HG03354 (cell line): ENCODE results near the gene SLC39A11.
"Not testable (repeated sequence)": the region's sequence is repeated elsewhere in the genome, so short reads cannot be mapped to it uniquely, and the experiment has no call there.

Source experiments
- ATAC-seq: cut with Tn5 transposase; IDR thresholded peaks from one replicate; pipeline ENCODE4 v1.9.1; 2021; ENCODE audit warnings: mild to moderate bottlenecking; ENCODE audit not compliant: unreplicated experiment, poor library complexity, severe bottlenecking

The SLC39A11 gene

GRCh38 chr17:73083432-73083831 lies 9.1 kb downstream of the SLC39A11 start:
- no peak for ATAC-seq

DNA sequence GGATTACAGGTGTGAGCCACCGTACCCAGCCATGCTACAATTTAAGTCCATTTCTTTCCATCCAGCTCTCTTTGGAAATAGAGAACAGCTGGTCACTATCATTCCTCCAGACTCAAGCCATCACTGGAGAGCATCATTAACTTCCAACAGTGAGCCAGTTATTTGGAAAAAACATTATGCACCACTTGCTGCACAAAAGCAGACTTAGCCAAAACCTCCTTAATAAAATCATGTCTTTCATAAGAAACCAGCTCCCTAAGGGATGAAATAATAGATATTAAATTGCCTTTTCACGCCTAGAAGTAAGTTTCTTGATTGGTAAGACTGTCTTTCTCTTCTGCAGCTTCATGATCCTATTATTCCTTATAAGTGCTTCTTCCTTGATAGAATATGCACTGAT lies 17.9 kb downstream of the SLC39A11 start:
- no peak for ATAC-seq

- no peak for ATAC-seq
Observed at GRCh38 chr17:73072219-73072962, 20.1 kb downstream of the SLC39A11 start.

DNA sequence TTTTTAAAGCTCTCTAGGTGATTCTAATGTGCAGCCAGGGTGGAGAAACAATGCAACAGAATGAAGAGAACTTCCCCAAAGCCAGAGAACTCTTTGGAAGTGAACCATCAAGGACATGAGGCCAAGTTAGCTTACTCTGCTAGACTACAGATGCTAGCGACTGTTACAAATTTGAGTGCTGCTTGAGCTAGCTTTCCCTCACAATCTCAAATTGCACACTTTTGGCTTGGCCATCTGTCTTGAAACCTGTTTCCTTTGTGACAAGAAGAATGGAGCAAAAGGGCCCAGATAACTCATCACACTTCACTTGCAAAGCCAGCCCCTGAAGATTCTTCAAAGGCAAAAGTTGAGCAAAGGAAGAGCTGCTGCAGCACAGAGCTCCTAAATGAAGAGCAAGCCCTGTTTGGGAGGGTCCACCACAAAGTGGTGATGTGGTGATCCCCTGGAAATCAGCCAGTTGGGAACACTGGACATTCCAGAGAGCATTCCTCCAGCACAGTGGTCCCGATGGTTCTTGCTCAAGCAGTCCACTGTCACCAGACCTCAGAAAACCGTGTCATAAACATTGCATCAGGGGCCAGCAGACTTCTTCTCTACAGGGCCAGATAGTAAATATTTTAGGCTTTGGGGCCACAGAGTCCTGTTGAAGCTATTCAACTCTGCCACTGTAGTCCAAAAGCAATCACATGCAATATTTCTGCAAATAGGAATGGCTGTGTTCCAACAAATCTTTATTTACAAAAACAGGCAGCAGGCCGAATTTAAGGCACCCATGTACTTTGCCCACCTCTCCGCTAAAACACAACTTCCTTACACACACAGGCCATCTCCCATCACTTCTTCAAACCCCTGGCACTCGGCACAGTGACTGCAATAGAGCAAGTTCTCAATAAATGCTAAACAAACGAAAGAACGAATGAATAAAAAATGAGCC lies 21.2 kb downstream of the SLC39A11 start:
- no peak for ATAC-seq

DNA sequence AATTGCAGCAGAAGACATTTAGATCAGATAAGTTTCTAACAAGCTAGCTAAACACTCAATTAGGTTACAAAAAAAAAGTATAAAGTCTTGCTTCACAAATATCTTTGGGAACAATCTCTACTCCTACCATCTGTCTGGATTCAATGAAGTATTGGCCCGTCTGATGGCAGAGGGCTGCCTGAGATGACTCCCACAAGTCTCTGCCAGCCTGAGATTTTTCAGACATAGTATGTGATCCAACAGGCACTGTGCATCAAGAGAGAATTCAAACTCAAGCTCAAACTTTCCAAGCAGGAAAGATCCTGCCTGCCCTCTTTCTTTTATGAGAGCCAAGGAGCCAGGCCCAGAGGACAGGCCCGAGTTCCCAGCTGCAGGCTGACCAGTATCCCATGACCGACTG lies 22.6 kb downstream of the SLC39A11 start:
- no peak for ATAC-seq

DNA sequence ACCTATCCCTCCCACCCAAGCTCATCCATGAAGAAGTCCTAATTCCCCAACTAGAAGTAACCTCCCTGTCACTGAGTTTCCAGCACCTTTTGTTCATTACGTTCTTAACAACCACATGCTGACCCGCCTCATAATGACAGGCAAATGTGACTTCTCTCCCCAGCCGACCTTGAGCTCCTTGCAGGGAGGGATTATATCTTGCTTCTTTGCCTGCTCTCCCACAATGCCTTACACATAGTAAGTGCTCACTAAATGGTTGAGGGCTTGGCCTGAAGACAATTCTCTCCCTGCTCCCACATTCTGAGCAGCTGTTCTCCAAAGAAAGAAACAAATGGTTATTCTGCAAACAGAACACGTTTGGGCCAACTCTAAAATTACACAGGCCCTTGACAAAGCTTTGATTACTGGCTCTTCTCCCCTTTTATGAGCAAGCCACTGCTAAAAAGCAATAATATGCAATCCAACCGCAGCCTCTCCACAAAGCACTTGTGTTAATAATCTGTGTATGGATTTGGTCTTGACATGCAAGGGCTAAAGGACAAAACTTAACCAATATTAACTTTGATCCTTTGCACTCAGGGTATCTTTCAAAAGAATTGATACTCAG lies 23.2 kb downstream of the SLC39A11 start:
- ATAC-seq, result no peak

GRCh38 chr17:73068322-73069153 lies 23.9 kb downstream of the SLC39A11 start:
- ATAC-seq, result no peak

DNA sequence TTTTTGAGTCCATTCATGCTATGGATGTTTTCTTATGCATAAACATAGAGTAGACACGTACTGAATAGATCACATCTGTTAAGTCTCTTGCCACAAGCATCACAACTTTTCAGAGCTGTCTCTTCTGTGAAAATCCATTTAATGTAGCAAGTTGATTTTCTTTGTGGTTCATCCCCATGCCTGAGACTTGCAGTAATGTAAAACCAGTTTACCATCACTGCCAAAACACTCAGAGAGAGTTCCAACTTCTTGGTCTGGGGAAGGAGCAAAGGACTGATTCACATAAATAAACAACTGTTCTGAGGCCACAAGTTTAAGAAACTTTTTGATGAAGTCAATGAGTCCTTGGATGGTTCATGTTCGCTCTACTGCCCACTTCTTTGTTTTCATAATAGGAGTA lies 24.8 kb downstream of the SLC39A11 start:
- not testable (repeated sequence) for ATAC-seq

DNA sequence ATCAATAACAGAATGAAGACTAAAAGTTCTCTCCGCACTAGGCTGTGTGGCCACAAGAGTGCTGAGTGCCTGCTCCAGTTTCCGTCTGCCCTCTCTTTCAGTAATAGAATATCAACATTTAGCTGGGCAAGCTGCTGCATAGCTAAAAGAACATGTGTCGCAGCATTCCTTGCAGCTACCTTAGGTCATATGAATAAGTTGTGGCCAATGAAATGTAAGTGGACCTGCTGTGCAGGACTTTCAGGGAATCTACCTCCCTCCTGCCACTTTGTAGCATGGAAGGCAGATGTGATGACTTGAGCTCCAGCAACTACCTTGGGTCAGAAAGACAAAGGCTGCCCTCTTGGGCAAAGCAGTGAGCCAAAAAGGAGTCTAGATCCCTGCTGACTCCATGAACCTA lies 25.4 kb downstream of the SLC39A11 start:
- ATAC-seq, result no peak

DNA sequence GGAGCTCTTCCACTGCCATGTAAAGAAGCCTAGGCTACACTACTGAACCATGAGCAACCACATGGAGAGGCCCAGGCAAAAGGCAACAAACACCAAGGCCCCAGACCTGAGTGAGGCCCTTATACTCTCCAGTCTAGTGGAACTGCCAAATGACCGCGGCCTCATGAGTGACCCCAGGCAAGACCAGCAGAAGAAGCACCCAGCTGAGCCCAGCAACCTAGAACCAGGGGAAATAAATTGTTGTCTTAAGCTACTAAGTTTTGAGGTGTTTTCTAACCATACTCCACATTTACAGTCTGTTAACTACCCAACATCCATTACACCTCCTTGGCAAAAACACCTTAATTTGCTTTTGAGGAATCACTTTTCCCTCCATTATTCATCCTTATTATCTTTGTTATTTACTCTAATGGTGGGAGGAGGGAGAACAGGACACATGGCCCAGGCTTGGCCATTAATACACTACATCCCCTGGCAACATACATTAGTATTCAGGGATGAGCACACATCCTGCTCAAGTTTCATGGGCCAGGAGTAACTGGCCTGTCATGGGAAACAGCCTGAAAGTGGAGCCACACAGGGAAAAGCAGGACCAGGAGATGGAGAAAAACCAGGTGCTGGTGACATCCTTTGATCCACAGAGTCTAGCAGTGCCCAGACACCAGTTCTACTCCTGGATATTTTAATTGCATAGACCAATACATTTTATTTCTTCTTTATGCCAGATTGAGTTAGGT lies 26.2 kb downstream of the SLC39A11 start:
- no peak for ATAC-seq

DNA sequence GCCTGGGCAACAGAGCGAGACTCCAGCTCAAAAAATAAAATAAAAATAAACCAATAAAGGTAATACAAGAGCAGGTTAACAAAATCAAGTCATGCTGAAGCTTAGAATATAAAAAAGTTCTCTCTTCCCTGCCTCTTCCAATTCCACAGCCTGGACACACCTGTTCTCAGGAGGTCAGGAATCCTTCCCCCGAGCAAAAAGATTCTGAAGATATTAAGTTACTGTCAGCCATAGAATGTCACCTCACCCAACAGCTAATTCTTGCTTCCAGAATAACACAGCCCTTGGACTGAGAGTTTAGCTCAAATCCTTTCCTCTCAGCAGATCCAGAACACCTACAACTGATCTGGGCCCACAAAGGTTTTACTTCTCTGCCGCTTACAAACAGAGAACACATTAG lies 27.1 kb downstream of the SLC39A11 start:
- ATAC-seq, result no peak

DNA sequence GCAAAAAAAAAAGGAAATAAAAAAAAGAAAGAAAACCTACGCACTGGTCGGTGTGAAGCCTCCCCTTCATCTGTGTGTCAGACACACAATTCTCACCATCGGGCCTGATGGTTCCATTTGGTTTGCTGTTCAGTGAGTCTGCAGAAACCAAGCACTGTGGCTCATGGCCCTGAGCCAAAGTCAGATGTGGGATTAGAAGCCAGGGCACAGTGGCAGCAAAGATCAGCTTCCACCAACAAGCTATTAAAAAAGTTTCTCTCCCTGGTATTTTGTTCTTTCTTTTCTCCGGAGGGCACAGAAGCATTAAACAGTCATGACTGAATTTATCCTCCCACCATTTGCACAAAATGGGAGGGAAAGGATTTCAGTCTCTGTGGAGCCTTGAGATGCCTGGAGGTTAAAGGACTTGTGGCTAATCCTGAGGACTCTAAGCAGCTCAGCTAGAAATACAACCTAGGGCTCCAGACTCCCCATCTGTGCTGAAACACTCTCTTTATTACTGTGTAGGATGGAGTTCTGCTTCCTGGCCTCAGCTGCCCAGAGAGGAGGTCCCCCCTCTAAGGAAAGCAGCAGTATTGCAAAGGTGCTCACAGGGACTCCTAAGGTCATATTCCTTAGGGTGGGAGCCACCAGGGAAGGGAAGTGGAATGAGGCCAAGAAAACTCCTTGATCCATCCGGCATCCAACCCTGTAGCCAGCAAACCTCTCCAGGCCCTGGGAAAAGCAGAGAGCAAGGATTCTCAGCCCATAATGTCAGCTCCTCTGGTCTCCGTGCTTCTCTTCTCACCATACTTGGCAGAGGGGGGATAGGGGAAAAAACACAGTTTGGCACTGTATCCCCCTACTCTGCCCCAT lies 28.2 kb downstream of the SLC39A11 start:
- no peak for ATAC-seq

DNA sequence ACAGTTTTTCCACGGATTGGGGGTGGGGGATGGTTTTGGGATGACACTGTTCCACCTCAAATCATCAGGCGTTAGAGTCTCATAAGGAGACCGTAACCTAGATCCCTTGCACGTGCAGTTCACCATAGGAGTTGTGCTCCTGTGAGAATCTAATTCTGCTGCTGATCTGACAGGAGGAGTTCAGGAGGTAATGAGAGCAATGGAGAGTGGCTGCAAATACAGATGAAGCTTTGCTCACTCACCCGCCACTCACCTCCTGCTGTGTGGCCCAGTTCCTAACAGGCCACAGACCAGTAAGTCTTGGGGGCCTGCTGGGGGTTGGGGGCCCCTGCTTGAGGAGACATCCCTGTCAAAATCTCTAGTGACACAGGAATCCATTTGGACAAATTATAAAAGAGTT lies 29.8 kb downstream of the SLC39A11 start:
- no peak for ATAC-seq

DNA sequence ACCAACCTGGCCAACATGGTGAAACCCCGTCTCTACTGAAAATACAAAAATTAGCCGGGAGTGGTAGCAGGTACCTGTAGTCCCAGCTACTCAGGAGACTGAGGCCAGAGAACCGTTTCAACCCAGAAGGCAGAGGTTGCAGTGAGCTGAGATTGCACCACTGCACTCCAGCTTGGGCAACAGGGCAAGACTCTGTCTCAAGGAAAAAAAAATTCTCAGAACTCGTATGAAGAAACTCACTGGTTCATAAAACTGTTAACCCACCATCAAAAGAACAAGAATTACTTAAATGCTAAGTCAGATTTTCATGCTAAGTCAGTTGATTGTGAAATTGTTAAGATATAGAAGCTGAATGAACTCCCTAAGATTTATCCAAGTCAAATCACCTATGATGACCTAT lies 31.3 kb downstream of the SLC39A11 start:
- no peak for ATAC-seq

DNA sequence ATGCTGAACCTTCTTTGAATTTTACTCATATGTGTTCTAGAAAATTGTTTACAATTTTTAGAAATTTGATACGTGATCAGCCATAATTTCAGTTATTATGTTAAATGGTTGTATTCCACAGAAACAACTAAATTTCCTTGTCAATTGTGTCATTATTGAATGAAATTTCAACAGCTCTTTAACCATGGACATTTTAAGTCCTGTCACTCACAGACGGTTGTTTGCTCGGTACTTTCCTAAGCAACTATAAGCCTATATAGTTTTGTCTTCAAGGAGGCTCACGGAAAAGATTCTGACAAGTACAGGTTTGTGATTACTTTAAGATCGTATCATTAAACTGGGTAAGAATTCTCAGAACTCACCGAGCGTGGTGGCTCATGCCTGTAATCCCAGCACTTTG lies 31.8 kb downstream of the SLC39A11 start:
- no peak for ATAC-seq

DNA sequence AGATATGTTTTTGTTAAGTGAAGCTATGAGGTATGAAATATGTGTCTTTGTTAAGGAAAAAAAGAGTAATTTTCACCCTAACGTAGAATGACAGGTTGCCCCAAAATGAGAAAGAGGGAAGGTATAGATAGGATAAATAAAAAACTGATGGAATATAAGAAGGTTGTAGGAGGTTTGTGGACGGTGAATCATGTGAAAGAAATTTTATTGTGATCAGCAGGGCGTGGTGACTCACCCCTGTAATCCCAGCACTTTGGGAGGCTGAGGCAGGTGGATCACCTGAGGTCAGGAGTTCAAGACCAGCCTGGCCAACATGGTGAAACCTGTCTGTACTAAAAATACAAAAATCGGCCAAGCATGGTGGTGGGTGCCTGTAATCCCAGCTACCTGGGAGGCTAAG lies 32.8 kb downstream of the SLC39A11 start:
- ATAC-seq, result not testable (repeated sequence)

- no peak for ATAC-seq
Observed at GRCh38 chr17:73058022-73058421, 34.5 kb downstream of the SLC39A11 start.

DNA sequence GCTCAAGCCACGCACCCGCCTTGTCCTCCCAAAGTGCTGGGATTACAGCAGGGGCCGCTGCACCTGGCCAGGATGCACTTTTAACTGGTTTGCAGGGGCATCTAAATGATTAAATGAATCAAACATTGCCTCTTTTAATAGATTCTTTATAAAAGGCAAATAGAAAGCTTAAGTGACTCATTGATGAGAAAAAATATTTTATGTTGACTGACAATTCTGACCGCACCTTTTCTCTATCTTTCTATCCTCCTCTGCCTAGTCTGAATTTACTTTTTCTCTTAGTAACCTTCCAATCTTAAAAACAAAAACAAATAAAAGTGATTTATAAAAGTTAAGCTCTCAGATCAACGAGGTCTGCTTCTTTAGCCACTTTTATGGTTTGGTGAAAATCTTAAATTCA lies 35.3 kb downstream of the SLC39A11 start:
- ATAC-seq, result no peak
